GM18951 (cell line): ENCODE data around the gene MAP3K5.

Experiments
- POLR2A ChIP-seq: IDR thresholded peaks from 4 replicates; pipeline ENCODE4 v1.6.1; 2011; ENCODE audit warnings: mild to moderate bottlenecking; ENCODE audit not compliant: insufficient read length, insufficient read depth; ENCODE audit errors: extremely low read depth
- in situ Hi-C: fragments of 300-500 bp; cut with MboI; formaldehyde crosslinking; loops from one replicate; pipeline ENCODE4 v1.12.0; 2022; ENCODE audit warnings: low sequenced_read_pairs, mixed read lengths, inconsistent platforms; ENCODE audit not compliant: unreplicated experiment

The MAP3K5 gene

GRCh38 chr6:136625293-136625692, 167.0 kb downstream of the MAP3K5 start:
- in situ Hi-C loops: no loop called here
- TF ChIP-seq POLR2A: no peak

GRCh38 chr6:136624347-136624746, 167.9 kb downstream of the MAP3K5 start:
- TF ChIP-seq POLR2A: no peak
- in situ Hi-C loops: no loop called here

GRCh38 chr6:136618086-136618485, 174.2 kb downstream of the MAP3K5 start:
- no peak for TF ChIP-seq POLR2A
- in situ Hi-C loops: no loop called here

- no peak for TF ChIP-seq POLR2A
- in situ Hi-C loops: no loop called here
Measured at GRCh38 chr6:136616527-136616926, 175.8 kb downstream of the MAP3K5 start.

GRCh38 chr6:136614994-136615393, 177.3 kb downstream of the MAP3K5 start:
- in situ Hi-C loops: no loop called here
- TF ChIP-seq POLR2A: no peak

- TF ChIP-seq POLR2A: no peak
- in situ Hi-C loops: no loop called here
Measured at GRCh38 chr6:136614350-136614749, 177.9 kb downstream of the MAP3K5 start.

- no peak for TF ChIP-seq POLR2A
- in situ Hi-C loops: no loop called here
Measured at GRCh38 chr6:136613477-136613876, 178.8 kb downstream of the MAP3K5 start.

GRCh38 chr6:136612666-136613389, 179.4 kb downstream of the MAP3K5 start:
- in situ Hi-C loops: no loop called here
- TF ChIP-seq POLR2A: no peak

GRCh38 chr6:136611746-136612145, 180.5 kb downstream of the MAP3K5 start:
- TF ChIP-seq POLR2A: no peak
- in situ Hi-C loops: no loop called here

GRCh38 chr6:136611133-136611532, 181.1 kb downstream of the MAP3K5 start:
- in situ Hi-C loops: no loop called here
- TF ChIP-seq POLR2A: no peak

- TF ChIP-seq POLR2A: no peak
- in situ Hi-C loops: no loop called here
Measured at GRCh38 chr6:136609873-136610706, 182.2 kb downstream of the MAP3K5 start.

- in situ Hi-C loops: no loop called here
- no peak for TF ChIP-seq POLR2A
Measured at GRCh38 chr6:136608991-136609390, 183.3 kb downstream of the MAP3K5 start.

GRCh38 chr6:136607932-136608772, 184.1 kb downstream of the MAP3K5 start:
- in situ Hi-C loops: no loop called here
- no peak for TF ChIP-seq POLR2A
